H1 (cell line): ENCODE data around the gene CEP44. TPM values are rescaled to one million over a fixed set of nuclear protein-coding genes. Genes with fewer than 3 reads are reported as not detected.

Source experiments
- BRCA1 ChIP-seq: IDR thresholded peaks from 2 replicates; pipeline ENCODE4 v1.6.1; 2012; ENCODE audit warnings: low read depth, low read length, improper control_type of control experiment
- CEBPB ChIP-seq: IDR thresholded peaks from 2 replicates; pipeline ENCODE4 v1.6.1; 2012; ENCODE audit warnings: low read depth, low read length
- E2F6 ChIP-seq: IDR thresholded peaks from 2 replicates; pipeline ENCODE4 v1.6.1; 2012; ENCODE audit warnings: inconsistent platforms
- EGR1 ChIP-seq: IDR thresholded peaks from 2 replicates; pipeline ENCODE4 v1.6.1; 2011; ENCODE audit warnings: low read depth, low read length, borderline replicate concordance
- SUZ12 ChIP-seq: fragments of 200-600 bp; sonication (generic); IDR thresholded peaks from 2 replicates; pipeline ENCODE4 v1.6.1; 2012; ENCODE audit warnings: mild to moderate bottlenecking, inconsistent platforms, low read length, moderate library complexity, mixed read lengths
- polyA plus RNA-seq, 7 experiments: library from polyadenylated mRNA; depleted of rRNA in 3 of 7; stranded (reverse) in 5 of 7; unstranded in 2 of 7; fragments of >200 nt in 5 of 7; fragments of 200-250 nt in 2 of 7; gene quantifications; 1 replicate in 5 of 7; 2 replicates in 1 of 7; 4 replicates in 1 of 7; pipeline versions ENCODE4 v1.2.1 to v1.2.3, GENCODE V29; 2011 to 2013; ENCODE audit warnings: missing spikeins in 2 of 7, mixed read lengths in 2 of 7
- total RNA-seq: library from RNA; stranded (reverse); fragmentation: NEBNext Ultra II Directional; extraction: Animal tissue kit (Norgen Biotek cat#: 25700); gene quantifications from 2 replicates; pipeline ENCODE4 v1.2.1, GENCODE V29; 2021

The CEP44 gene
- total and polyA plus RNA-seq, 2 of the 8 experiments (the other 6 are each of a cell fraction or from before 2014, with no cell fraction given), result 3.4 to 17.1 TPM

DNA sequence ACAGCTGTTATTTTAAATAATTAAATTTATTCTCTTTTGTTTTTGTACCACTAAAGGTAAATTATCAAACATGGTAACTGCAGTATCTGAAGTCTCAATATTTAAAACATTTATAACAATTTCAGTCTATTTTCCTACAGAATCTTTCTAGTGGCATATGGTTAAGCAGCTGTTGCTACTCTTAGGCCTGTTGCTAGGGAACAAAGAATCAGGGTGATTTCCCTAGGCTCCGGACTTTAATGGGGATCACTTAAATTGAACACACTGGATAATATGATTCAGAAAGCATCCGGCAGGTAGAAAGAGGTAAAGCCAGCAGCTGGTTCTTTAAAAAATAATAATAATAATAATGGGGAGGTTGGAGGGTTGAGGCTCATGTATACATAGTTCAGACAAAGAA lies 17.8 kb upstream of the CEP44 start (continued):
- no peak for TF ChIP-seq CEBPB
- TF ChIP-seq EGR1, result no peak
- TF ChIP-seq SUZ12, result no peak
- no peak for TF ChIP-seq BRCA1
- TF ChIP-seq E2F6, result no peak
